HepG2 (cell line): ENCODE measurements around the gene GINM1. TPM values are rescaled to one million over a fixed set of nuclear protein-coding genes. Genes with fewer than 3 reads are reported as not detected.

Source experiments
- ELF1 ChIP-seq: sonication (generic); formaldehyde crosslinking; IDR thresholded peaks from 2 replicates; pipeline ENCODE4 v1.4.0; 2020; ENCODE audit warnings: missing genetic modification reagents
- GABPA ChIP-seq, 2 experiments: IDR thresholded peaks; 2 replicates each; pipeline ENCODE4 v1.6.1; 2011 to 2016; ENCODE audit warnings: low read depth in 2 of 2, low read length in 1 of 2, missing biosample characterization in 1 of 2, missing genetic modification characterization in 1 of 2
- ZNF20 ChIP-seq: sonication (generic); formaldehyde crosslinking; IDR thresholded peaks from 2 replicates; pipeline ENCODE4 v1.4.0; 2020; ENCODE audit warnings: mild to moderate bottlenecking, moderate library complexity, missing genetic modification reagents
- ZNF383 ChIP-seq: sonication (generic); formaldehyde crosslinking; IDR thresholded peaks from 2 replicates; pipeline ENCODE4 v1.4.0; 2020; ENCODE audit warnings: missing genetic modification reagents, mild to moderate bottlenecking, borderline replicate concordance
- ZNF550 ChIP-seq: sonication (generic); formaldehyde crosslinking; IDR thresholded peaks from 2 replicates; pipeline ENCODE4 v1.4.0; 2020; ENCODE audit warnings: mild to moderate bottlenecking, missing genetic modification reagents, borderline replicate concordance
- ZNF557 ChIP-seq: sonication (generic); formaldehyde crosslinking; IDR thresholded peaks from 2 replicates; pipeline ENCODE4 v1.4.0; 2020; ENCODE audit warnings: missing genetic modification reagents
- polyA plus RNA-seq, 8 experiments: library from polyadenylated mRNA; depleted of rRNA in 3 of 8; stranded (reverse) in 7 of 8; unstranded in 1 of 8; fragments of >200 nt; fragmentation: Illumina TruSeq in 4 of 8; extraction: Trizol in 4 of 8; gene quantifications; 2 replicates each; pipeline versions ENCODE4 v1.2.1 to v1.2.3, GENCODE V29; 2011 to 2016; ENCODE audit warnings: low read depth in 4 of 8, missing spikeins in 1 of 8, mixed read lengths in 1 of 8; ENCODE audit not compliant: insufficient read depth in 1 of 8
- total RNA-seq, 5 experiments: library from RNA; depleted of rRNA; stranded (reverse); fragments of >200 nt; fragmentation: Illumina TruSeq; extraction: Trizol; gene quantifications; 2 replicates each; pipeline ENCODE4 v1.2.3, GENCODE V29; 2016; ENCODE audit warnings: low read depth in 1 of 5
- TF ChIP-seq, protein P1 (sequence below): IDR thresholded peaks from 2 replicates; pipeline ENCODE4 v1.6.1; 2016; ENCODE audit warnings: control low read depth
- TF ChIP-seq, protein P2 (sequence below): sonication (generic); formaldehyde crosslinking; IDR thresholded peaks from 2 replicates; pipeline ENCODE4 v1.4.0; 2020; ENCODE audit warnings: missing genetic modification reagents
- TF ChIP-seq, protein P3 (sequence below): sonication (generic); formaldehyde crosslinking; IDR thresholded peaks from 2 replicates; pipeline ENCODE4 v1.4.0; 2020; ENCODE audit warnings: mild to moderate bottlenecking, missing genetic modification reagents
- TF ChIP-seq, protein P4 (sequence below): sonication (generic); formaldehyde crosslinking; IDR thresholded peaks from 2 replicates; pipeline ENCODE4 v1.5.1; 2020; ENCODE audit warnings: missing genetic modification reagents, mild to moderate bottlenecking, borderline replicate concordance
- TF ChIP-seq, protein P5 (sequence below): conservative IDR thresholded peaks from 2 replicates; pipeline ENCODE4 v1.6.1; 2018; ENCODE audit warnings: missing genetic modification reagents
- TF ChIP-seq, protein P6 (sequence below): sonication (generic); formaldehyde crosslinking; IDR thresholded peaks from 2 replicates; pipeline ENCODE4 v1.4.0; 2020; ENCODE audit warnings: missing genetic modification reagents
- TF ChIP-seq, protein P7 (sequence below): sonication (generic); formaldehyde crosslinking; IDR thresholded peaks from 2 replicates; pipeline ENCODE4 v1.8.0; 2022; ENCODE audit warnings: missing genetic modification reagents, mild to moderate bottlenecking, inconsistent platforms, borderline replicate concordance
- TF ChIP-seq, protein P8 (sequence below): IDR thresholded peaks from 2 replicates; pipeline ENCODE4 v1.6.1; 2016; ENCODE audit warnings: mild to moderate bottlenecking

The GINM1 gene
- total and polyA plus RNA-seq, 2 of the 13 experiments (the other 11 are each of a cell fraction or from before 2014, with no cell fraction given), result 19.4 to 27.5 TPM

DNA sequence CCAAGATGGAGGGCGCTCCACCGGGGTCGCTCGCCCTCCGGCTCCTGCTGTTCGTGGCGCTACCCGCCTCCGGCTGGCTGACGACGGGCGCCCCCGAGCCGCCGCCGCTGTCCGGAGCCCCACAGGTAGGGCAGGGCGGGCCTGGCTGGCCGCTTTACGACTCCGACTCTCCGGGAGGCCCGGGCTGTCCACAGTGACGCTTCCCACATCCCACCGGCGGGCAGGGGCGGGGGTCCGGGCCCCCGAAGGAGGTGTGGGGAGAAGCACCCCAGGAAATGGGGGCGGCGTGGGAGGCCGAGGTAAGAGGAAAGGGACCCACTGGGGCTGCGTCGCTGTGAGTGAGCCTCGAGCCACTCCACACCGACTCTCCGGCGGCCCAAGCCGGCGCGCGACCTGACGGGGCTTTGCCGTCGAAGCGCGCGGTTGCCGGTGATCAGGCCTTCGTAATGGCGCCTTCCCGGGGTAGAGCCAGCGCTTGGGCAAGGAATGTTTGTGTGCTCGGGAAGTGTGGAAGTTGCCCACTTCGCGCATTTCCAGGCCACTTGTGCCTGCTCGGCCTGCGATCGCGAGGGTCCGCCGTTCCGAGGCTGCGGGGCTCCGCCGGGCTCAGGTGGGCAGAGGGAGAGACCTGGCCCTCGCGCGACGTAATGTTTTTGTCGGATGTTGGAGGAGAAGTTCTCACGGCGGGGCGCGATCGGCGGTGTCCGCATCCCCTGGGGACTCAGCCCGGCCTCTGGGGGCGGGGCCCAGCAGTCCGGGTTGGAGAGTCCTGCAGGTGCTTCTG is 427 bp downstream of the GINM1 start (continued):
- TF ChIP-seq, protein P1, sequence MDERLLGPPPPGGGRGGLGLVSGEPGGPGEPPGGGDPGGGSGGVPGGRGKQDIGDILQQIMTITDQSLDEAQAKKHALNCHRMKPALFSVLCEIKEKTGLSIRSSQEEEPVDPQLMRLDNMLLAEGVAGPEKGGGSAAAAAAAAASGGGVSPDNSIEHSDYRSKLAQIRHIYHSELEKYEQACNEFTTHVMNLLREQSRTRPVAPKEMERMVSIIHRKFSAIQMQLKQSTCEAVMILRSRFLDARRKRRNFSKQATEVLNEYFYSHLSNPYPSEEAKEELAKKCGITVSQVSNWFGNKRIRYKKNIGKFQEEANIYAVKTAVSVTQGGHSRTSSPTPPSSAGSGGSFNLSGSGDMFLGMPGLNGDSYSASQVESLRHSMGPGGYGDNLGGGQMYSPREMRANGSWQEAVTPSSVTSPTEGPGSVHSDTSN (CRISPR knock-in tag), result no peak
- TF ChIP-seq, protein P2, sequence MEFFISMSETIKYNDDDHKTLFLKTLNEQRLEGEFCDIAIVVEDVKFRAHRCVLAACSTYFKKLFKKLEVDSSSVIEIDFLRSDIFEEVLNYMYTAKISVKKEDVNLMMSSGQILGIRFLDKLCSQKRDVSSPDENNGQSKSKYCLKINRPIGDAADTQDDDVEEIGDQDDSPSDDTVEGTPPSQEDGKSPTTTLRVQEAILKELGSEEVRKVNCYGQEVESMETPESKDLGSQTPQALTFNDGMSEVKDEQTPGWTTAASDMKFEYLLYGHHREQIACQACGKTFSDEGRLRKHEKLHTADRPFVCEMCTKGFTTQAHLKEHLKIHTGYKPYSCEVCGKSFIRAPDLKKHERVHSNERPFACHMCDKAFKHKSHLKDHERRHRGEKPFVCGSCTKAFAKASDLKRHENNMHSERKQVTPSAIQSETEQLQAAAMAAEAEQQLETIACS (CRISPR knock-in tag), result peak; percentile 11; the same call in 1 of the 2 replicates
- TF ChIP-seq ZNF550 (CRISPR knock-in tag) (0 out of 2 replicates have a peak, but pooled peaks have one; percentile 50), ZNF20 (CRISPR knock-in tag) (peak; percentile 30; the same call in 1 of the 2 replicates), GABPA (IDR thresholded peaks at IDR 0.05; ENCODE audit: low read depth, low read length) (no peak), GABPA (CRISPR knock-in tag; IDR thresholded peaks at IDR 0.05; ENCODE audit: low read depth) (no peak), ZNF383 (CRISPR knock-in tag) (peak; percentile 22), ZNF557 (no peak), ELF1 (peak; percentile 13; the same call in 1 of the 2 replicates)
- TF ChIP-seq, protein P3, sequence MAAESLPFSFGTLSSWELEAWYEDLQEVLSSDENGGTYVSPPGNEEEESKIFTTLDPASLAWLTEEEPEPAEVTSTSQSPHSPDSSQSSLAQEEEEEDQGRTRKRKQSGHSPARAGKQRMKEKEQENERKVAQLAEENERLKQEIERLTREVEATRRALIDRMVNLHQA (CRISPR knock-in tag), result no peak
- TF ChIP-seq, protein P4, sequence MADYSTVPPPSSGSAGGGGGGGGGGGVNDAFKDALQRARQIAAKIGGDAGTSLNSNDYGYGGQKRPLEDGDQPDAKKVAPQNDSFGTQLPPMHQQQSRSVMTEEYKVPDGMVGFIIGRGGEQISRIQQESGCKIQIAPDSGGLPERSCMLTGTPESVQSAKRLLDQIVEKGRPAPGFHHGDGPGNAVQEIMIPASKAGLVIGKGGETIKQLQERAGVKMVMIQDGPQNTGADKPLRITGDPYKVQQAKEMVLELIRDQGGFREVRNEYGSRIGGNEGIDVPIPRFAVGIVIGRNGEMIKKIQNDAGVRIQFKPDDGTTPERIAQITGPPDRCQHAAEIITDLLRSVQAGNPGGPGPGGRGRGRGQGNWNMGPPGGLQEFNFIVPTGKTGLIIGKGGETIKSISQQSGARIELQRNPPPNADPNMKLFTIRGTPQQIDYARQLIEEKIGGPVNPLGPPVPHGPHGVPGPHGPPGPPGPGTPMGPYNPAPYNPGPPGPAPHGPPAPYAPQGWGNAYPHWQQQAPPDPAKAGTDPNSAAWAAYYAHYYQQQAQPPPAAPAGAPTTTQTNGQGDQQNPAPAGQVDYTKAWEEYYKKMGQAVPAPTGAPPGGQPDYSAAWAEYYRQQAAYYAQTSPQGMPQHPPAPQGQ (CRISPR knock-in tag), result no peak
- TF ChIP-seq, protein P5, sequence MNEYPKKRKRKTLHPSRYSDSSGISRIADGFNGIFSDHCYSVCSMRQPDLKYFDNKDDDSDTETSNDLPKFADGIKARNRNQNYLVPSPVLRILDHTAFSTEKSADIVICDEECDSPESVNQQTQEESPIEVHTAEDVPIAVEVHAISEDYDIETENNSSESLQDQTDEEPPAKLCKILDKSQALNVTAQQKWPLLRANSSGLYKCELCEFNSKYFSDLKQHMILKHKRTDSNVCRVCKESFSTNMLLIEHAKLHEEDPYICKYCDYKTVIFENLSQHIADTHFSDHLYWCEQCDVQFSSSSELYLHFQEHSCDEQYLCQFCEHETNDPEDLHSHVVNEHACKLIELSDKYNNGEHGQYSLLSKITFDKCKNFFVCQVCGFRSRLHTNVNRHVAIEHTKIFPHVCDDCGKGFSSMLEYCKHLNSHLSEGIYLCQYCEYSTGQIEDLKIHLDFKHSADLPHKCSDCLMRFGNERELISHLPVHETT (CRISPR knock-in tag), result peak; percentile 78
- TF ChIP-seq, protein P6, sequence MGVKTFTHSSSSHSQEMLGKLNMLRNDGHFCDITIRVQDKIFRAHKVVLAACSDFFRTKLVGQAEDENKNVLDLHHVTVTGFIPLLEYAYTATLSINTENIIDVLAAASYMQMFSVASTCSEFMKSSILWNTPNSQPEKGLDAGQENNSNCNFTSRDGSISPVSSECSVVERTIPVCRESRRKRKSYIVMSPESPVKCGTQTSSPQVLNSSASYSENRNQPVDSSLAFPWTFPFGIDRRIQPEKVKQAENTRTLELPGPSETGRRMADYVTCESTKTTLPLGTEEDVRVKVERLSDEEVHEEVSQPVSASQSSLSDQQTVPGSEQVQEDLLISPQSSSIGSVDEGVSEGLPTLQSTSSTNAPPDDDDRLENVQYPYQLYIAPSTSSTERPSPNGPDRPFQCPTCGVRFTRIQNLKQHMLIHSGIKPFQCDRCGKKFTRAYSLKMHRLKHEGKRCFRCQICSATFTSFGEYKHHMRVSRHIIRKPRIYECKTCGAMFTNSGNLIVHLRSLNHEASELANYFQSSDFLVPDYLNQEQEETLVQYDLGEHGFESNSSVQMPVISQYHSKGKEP, result peak; percentile 28; the same call in 1 of the 2 replicates
- TF ChIP-seq, protein P7, sequence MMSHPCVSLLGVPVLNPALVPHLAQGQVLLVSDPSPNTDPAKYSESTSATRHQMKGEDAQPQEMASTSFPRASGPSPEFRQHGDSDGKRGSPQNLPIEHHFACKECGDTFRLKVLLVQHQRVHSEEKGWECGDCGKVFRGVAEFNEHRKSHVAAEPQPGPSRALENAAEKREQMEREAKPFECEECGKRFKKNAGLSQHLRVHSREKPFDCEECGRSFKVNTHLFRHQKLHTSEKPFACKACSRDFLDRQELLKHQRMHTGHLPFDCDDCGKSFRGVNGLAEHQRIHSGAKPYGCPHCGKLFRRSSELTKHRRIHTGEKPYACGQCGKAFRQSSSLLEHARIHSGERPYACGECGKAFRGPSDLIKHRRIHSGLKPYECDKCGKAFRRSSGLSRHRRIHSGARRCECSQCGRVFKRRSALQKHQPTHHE (CRISPR knock-in tag), result peak; percentile 35; the same call in 1 of the 2 replicates
- TF ChIP-seq, protein P8, sequence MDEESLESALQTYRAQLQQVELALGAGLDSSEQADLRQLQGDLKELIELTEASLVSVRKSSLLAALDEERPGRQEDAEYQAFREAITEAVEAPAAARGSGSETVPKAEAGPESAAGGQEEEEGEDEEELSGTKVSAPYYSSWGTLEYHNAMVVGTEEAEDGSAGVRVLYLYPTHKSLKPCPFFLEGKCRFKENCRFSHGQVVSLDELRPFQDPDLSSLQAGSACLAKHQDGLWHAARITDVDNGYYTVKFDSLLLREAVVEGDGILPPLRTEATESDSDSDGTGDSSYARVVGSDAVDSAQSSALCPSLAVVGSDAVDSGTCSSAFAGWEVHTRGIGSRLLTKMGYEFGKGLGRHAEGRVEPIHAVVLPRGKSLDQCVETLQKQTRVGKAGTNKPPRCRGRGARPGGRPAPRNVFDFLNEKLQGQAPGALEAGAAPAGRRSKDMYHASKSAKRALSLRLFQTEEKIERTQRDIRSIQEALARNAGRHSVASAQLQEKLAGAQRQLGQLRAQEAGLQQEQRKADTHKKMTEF (CRISPR knock-in tag), result peak; percentile 84
